Ishikawa (cell line): Measurements from ENCODE around the gene CIB2.

Experiments
- CEBPB ChIP-seq: IDR thresholded peaks from 2 replicates; pipeline ENCODE4 v1.6.1; 2012
- CREB1 ChIP-seq: IDR thresholded peaks from 2 replicates; pipeline ENCODE4 v1.6.1; 2012; ENCODE audit warnings: low read depth
- EGR1 ChIP-seq: IDR thresholded peaks from 2 replicates; pipeline ENCODE4 v1.6.1; 2012
- EP300 ChIP-seq: IDR thresholded peaks from 2 replicates; pipeline ENCODE4 v1.6.1; 2012; ENCODE audit warnings: borderline replicate concordance
- FOXM1 ChIP-seq: IDR thresholded peaks from 2 replicates; pipeline ENCODE4 v1.6.1; 2012; ENCODE audit warnings: low read depth, borderline replicate concordance
- NFIC ChIP-seq: IDR thresholded peaks from 2 replicates; pipeline ENCODE4 v1.6.1; 2012
- RAD21 ChIP-seq: IDR thresholded peaks from 2 replicates; pipeline ENCODE4 v1.6.1; 2012; ENCODE audit warnings: low read depth
- TAF1 ChIP-seq: IDR thresholded peaks from 2 replicates; pipeline ENCODE4 v1.6.1; 2012; ENCODE audit warnings: low read depth, mild to moderate bottlenecking
- TCF12 ChIP-seq: IDR thresholded peaks from 2 replicates; pipeline ENCODE4 v1.6.1; 2012; ENCODE audit warnings: low read depth
- TEAD4 ChIP-seq: IDR thresholded peaks from 2 replicates; pipeline ENCODE4 v1.6.1; 2012
- YY1 ChIP-seq: IDR thresholded peaks from 2 replicates; pipeline ENCODE4 v1.6.1; 2012; ENCODE audit warnings: low read depth
- ZBTB7A ChIP-seq: IDR thresholded peaks from 2 replicates; pipeline ENCODE4 v1.6.1; 2012; ENCODE audit warnings: low read depth
- TF ChIP-seq, protein P1 (sequence below): IDR thresholded peaks from 2 replicates; pipeline ENCODE4 v1.6.1; 2012; ENCODE audit warnings: low read depth, mild to moderate bottlenecking
- TF ChIP-seq, protein P2 (sequence below): IDR thresholded peaks from 2 replicates; pipeline ENCODE4 v1.6.1; 2012
- TF ChIP-seq, protein P3 (sequence below): IDR thresholded peaks from 2 replicates; pipeline ENCODE4 v1.6.1; 2012

CIB2 gene

DNA sequence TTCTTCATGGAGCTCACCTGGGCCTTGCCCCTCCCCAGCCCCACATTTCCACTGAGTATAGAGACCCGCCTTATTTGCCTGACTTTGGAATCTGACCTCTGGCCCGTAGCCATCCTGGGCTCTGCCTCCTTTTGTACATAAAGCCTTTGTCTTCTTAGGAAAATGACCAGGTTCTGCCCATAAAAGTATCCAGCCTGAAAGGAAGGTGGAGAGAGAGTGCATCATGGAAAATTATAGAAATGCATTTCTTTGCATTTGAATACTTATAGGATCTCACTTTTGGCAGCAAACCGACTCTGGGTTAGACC lies 42.5 kb downstream of the CIB2 start:
- no peak for TF ChIP-seq CREB1
- TF ChIP-seq, protein P1, sequence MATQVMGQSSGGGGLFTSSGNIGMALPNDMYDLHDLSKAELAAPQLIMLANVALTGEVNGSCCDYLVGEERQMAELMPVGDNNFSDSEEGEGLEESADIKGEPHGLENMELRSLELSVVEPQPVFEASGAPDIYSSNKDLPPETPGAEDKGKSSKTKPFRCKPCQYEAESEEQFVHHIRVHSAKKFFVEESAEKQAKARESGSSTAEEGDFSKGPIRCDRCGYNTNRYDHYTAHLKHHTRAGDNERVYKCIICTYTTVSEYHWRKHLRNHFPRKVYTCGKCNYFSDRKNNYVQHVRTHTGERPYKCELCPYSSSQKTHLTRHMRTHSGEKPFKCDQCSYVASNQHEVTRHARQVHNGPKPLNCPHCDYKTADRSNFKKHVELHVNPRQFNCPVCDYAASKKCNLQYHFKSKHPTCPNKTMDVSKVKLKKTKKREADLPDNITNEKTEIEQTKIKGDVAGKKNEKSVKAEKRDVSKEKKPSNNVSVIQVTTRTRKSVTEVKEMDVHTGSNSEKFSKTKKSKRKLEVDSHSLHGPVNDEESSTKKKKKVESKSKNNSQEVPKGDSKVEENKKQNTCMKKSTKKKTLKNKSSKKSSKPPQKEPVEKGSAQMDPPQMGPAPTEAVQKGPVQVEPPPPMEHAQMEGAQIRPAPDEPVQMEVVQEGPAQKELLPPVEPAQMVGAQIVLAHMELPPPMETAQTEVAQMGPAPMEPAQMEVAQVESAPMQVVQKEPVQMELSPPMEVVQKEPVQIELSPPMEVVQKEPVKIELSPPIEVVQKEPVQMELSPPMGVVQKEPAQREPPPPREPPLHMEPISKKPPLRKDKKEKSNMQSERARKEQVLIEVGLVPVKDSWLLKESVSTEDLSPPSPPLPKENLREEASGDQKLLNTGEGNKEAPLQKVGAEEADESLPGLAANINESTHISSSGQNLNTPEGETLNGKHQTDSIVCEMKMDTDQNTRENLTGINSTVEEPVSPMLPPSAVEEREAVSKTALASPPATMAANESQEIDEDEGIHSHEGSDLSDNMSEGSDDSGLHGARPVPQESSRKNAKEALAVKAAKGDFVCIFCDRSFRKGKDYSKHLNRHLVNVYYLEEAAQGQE = no peak
- TF ChIP-seq, protein P2, sequence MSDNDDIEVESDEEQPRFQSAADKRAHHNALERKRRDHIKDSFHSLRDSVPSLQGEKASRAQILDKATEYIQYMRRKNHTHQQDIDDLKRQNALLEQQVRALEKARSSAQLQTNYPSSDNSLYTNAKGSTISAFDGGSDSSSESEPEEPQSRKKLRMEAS = no peak
- no peak for TF ChIP-seq EGR1
- no peak for TF ChIP-seq TAF1
- TF ChIP-seq YY1 = no peak
- TF ChIP-seq TEAD4 = no peak
- no peak for TF ChIP-seq TCF12
- TF ChIP-seq, protein P3, sequence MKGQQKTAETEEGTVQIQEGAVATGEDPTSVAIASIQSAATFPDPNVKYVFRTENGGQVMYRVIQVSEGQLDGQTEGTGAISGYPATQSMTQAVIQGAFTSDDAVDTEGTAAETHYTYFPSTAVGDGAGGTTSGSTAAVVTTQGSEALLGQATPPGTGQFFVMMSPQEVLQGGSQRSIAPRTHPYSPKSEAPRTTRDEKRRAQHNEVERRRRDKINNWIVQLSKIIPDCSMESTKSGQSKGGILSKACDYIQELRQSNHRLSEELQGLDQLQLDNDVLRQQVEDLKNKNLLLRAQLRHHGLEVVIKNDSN = no peak
- no peak for TF ChIP-seq RAD21
- no peak for TF ChIP-seq FOXM1
- no peak for TF ChIP-seq CEBPB
- TF ChIP-seq ZBTB7A = no peak
- TF ChIP-seq NFIC = no peak
- no peak for TF ChIP-seq EP300

DNA sequence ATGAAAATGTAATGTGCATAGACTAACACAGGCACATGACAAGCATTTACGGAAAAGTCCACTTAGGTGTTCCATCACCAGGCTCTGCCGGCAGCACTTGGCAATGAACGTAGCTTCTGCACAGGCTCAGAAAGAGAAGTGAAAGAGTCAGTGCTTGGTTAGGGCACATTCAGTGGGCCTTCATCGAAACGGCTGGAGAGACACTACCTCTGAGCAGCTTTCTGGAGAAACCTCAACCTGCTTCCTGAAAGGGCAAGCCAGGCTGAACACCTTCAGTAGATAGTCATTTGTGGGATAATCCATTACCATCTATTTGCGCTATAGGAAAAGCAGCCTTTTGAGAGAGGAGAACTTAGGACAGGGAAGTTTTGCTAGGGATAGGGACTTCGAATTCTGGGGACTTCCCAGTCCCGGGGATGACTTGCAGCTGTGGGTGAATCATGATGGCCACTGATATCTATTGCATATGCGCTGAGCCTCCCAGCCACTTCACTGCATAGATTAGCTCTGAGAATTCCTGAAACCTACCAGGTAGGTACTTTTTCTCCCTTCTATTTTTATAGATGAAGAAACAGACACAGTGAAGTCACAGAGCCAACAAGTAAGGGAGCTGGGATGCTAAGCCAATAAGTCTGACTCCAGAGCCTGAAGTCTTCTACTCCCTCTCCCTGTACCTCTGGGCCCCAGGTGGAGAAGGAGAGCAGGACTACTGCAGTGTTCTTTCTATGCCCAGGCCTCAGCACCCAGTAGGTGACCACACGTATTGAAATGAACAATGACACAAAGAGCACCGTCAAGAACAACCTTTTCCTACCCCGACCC lies 43.1 kb downstream of the CIB2 start:
- TF ChIP-seq, protein P2 = no peak
- TF ChIP-seq CREB1 = no peak
- TF ChIP-seq CEBPB = no peak
- TF ChIP-seq TEAD4 = no peak

DNA sequence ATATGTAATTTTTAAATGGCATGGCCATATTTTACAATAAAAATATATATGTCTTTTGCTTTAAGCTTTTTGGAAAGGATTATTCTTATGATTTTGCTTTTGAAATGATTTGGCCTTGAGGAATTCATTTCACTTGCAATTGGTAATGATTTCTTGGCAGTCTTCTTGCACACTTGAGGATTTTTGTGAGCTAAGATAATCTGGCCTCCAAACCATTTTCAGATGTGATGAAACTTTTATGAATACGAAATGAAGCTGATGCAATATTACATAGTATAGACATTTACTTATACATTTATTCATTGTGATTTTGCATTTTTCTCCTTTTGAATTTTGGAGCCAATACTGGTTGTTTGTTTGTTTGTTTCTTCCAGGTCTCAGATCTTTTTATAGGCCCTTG lies 45.3 kb downstream of the CIB2 start:
- TF ChIP-seq TEAD4 (no peak), TAF1 (no peak), FOXM1 (no peak), EGR1 (no peak), ZBTB7A (no peak), CREB1 (no peak), YY1 (no peak), CEBPB (no peak), EP300 (no peak), TCF12 (no peak)
- TF ChIP-seq, protein P3 = no peak

DNA sequence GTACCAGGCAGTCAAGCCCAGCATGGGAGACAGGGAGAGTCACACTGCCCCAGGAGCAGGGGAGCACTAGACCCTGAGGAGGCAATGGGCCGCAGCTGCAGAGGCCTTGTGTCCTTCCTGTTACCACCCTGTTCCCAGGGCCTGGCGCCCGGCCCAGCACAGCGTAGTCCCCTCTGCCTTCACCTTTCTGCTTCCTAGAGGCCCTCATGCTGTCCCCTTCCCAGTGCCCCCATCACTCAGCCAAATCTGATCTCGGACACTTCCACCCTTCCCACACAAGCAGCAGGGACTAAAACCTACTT lies 46.8 kb downstream of the CIB2 start:
- no peak for TF ChIP-seq EGR1
- no peak for TF ChIP-seq YY1
- TF ChIP-seq TAF1 = no peak
- TF ChIP-seq NFIC = no peak
- no peak for TF ChIP-seq CREB1
- TF ChIP-seq RAD21 = no peak
- TF ChIP-seq EP300 = no peak
- TF ChIP-seq, protein P2 = no peak
- no peak for TF ChIP-seq ZBTB7A
- TF ChIP-seq TEAD4 = no peak

DNA sequence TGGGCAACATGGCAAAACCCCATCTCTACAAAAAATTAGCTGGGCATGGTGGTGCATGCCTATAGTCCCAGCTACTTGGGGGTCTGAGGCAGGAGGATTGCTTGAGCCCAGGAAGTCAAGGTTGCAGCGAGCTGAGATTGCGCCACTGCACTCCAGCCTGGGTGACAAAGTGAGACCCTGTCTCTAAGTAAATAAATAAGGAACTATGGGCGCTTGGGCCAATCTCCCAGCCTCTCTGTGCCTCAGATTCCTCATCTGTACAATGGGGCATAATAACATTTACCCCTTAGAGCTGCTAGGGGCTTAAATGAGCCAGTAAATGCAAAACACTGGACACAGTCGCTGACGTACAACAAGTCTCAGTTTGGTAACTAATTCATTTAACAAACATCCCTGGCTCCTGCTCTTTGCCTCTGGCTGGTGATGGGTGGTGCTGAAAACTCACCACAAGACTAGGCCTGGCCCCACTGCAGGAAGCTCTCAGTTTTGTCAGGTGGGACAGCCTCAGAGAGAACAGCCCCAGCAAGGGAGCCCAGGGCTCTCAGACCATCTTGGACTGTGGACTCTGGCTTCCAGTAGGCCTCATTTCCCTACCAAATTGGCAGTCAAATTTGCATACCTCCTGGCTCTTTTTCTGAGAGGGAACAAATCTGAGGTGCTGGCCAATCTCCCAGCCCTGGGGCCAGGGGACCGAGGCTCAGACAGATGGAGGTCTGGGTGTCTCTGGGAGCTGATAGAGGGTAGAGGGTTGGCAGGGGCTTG lies 47.4 kb downstream of the CIB2 start:
- TF ChIP-seq ZBTB7A = no peak
- TF ChIP-seq FOXM1 = no peak
- no peak for TF ChIP-seq YY1
- TF ChIP-seq NFIC = no peak
- TF ChIP-seq, protein P3 = no peak
- no peak for TF ChIP-seq TAF1
- no peak for TF ChIP-seq TEAD4
- no peak for TF ChIP-seq CREB1

DNA sequence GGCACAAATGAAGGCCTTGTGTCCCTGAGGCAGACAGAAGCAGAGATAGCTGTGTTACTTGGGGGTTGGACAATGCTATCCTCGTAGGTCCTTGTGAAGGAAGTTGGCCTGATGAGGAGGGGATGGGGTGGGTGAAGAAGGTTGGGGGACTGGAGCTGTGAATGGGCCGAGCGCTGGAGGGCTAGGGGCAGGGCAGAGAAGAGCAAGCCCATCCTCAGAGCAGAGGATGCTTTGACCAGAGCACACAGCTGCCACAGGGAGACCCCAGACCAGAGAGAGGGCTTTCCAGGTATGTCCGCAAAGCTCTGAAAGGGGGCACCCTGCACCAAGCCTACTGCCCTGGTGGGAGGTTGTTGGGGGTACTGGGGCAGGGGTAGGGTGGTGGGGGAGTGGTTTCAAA lies 48.1 kb downstream of the CIB2 start:
- TF ChIP-seq TEAD4 (no peak), TAF1 (no peak), TCF12 (no peak), YY1 (no peak), CEBPB (no peak), FOXM1 (no peak), EGR1 (no peak), NFIC (no peak), EP300 (no peak), ZBTB7A (no peak), CREB1 (no peak), RAD21 (no peak)
- TF ChIP-seq, protein P1 = no peak
- TF ChIP-seq, protein P3 = no peak
- TF ChIP-seq, protein P2 = no peak
